Measurements from ENCODE around the gene CACNB4.
"Not testable (repeated sequence)": the region's sequence is repeated elsewhere in the genome, so short reads cannot be mapped to it uniquely, and the experiment has no call there.

Gene CACNB4

DNA sequence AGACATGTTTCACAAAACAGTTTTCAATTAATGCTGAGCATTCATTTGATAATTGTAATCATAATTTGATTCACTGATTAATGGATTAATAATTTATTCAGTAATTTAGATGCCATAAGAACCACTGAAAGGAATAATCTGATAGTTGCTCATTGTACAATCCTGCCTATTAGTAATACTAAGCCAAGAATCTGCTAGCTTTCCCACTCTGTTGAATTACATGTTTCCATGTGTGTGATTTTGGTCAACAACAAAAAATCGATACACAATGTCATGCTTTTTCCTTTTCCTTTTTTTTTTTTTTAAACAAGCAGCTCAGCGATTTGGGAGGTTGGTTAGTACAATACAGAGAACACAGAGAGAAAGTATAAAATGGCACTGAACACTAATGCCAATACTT, 296.5 kb downstream of the CACNB4 start:
- H3K4me3 ChIP-seq (ENCODE audit: low read depth, low read length), result no peak overlapping the region
- TF ChIP-seq, protein P1, sequence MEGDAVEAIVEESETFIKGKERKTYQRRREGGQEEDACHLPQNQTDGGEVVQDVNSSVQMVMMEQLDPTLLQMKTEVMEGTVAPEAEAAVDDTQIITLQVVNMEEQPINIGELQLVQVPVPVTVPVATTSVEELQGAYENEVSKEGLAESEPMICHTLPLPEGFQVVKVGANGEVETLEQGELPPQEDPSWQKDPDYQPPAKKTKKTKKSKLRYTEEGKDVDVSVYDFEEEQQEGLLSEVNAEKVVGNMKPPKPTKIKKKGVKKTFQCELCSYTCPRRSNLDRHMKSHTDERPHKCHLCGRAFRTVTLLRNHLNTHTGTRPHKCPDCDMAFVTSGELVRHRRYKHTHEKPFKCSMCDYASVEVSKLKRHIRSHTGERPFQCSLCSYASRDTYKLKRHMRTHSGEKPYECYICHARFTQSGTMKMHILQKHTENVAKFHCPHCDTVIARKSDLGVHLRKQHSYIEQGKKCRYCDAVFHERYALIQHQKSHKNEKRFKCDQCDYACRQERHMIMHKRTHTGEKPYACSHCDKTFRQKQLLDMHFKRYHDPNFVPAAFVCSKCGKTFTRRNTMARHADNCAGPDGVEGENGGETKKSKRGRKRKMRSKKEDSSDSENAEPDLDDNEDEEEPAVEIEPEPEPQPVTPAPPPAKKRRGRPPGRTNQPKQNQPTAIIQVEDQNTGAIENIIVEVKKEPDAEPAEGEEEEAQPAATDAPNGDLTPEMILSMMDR (IDR thresholded peaks at IDR 0.05; ENCODE audit: borderline replicate concordance, insufficient read depth, low read depth, low read length), result no peak

DNA sequence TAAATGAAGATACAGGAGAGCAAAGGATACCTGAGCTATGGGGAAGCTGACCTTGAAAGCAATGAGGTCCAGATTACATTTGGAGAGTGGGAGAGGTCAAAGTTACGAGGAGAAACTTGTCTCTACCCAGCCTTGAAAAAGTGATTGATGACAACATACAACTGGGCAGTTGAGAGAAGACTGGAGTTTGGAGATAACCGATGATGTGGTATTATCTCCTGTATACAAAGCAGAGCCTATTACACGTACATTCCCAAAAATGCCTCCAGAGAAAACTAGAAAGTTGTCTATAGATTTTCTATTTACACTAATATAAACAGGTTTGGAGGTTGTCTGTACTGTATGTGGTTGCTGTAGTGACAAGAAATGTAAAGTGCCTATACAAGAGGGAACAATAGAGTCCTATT, 299.0 kb downstream of the CACNB4 start:
- H3K4me3 ChIP-seq (ENCODE audit: low read depth, low read length), result no peak overlapping the region

DNA sequence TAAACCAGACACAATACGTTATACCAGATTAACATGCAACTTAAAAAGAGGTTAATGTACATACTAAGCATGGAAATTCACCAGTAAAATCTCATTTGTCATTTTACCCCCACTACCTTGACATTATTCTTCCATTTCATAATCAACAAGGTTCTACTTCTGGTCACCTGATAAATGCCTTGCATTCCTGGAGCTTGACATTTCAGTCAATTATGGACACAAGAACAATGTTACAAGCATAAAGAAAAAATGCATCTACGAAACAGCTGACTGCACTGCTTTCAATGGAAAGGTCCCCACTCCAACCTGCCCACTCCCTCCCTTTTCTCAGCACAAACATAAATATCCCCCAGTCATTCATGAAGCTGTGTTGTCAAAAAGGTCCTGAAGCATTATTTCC, 302.1 kb downstream of the CACNB4 start:
- H3K4me3 ChIP-seq (ENCODE audit: low read depth, low read length), result no peak overlapping the region
- TF ChIP-seq, protein P1 (IDR thresholded peaks at IDR 0.05; ENCODE audit: borderline replicate concordance, insufficient read depth, low read depth, low read length), result no peak

More for the DNA sequence above, 299.0 kb downstream of the CACNB4 start:
- TF ChIP-seq, protein P1 (IDR thresholded peaks at IDR 0.05; ENCODE audit: borderline replicate concordance, insufficient read depth, low read depth, low read length), result no peak

DNA sequence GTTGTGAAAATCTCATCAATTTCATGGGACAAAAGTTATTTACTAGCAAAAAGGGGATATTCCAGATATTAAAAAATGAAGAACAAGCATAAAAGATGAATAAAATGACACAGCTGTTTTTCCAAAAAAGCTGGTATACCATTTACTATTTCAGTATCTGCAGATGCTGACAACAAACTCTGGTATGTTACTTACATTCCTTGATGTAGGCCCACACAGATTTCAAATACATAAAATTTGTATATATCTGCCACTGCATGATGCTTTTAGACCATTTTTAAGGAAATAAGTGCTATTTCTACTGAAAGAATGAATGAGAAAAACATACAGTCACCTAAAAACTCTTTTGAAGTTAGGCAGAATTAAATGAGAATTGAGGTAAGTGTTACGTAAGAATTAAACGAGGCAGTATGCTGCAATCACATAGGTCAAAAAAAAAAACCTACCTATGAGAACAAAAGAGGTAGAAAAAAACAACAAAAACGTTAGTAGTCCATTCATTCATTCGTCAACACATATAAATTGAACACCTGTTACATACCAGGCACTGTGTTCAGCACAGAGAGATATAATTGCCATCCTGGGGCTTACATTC, 303.1 kb downstream of the CACNB4 start:
- H3K4me3 ChIP-seq (ENCODE audit: low read depth, low read length), result no peak overlapping the region
- TF ChIP-seq, protein P1 (IDR thresholded peaks at IDR 0.05; ENCODE audit: borderline replicate concordance, insufficient read depth, low read depth, low read length), result no peak

DNA sequence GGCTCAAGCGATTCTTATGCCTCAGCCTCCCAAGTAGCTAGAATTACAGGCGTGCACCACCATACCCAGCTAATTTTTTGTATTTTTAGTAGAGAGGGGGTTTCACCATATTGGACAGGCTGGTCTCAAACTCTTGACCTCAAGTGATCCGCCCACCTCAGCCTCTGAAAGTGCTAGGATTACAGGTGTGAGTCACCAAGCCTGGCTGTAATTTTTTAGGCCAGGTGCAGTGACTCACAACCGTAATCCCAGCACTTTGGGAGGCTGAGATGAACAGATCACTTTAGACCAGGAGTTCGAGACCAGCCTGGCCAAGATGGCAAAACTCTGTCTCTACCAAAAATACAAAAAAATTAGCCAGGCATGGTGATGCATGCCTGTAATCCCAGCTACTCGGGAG, 304.4 kb downstream of the CACNB4 start:
- not testable (repeated sequence) for H3K4me3 ChIP-seq (ENCODE audit: low read depth, low read length)

DNA sequence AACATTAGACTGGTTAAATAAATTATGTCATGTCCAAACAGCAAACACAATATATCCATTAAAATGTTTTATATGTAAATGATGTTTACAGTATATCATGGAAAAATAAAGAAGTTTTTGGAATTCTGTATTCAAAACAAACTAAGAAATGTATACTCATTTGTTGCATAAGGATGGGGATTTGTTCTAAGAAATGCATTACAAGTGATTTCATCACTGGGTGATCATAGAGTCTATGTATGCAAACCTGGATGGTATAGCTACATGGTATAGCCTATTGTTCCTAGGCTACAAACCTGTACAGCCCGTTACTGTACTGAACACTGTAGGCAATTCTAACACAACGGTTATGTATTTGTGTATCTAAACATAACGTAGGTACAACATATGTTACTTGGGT, 305.7 kb downstream of the CACNB4 start:
- TF ChIP-seq, protein P1 (IDR thresholded peaks at IDR 0.05; ENCODE audit: borderline replicate concordance, insufficient read depth, low read depth, low read length), result no peak

DNA sequence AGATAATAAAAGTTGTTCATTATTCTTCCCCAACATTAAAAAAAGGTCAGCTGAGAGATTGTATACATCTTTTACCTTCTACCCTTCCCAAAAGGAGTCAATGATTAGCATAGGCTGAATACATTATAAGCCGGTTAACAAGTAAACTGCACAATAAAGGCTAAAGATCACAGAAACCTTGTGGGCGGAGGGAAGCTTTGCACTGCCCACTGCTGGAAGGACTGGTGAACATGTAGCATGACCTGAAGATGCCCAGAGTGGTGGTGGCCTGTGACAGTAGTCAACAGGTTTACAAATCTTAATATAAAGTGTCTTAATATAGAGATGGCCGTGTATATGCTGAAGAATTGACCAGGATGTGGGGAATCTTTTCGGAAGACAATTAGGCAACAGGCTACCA, 306.3 kb downstream of the CACNB4 start:
- H3K4me3 ChIP-seq (ENCODE audit: low read depth, low read length), result no peak overlapping the region
- TF ChIP-seq, protein P1 (IDR thresholded peaks at IDR 0.05; ENCODE audit: borderline replicate concordance, insufficient read depth, low read depth, low read length), result peak; percentile 12; the same call in 1 of the 2 replicates

More for the DNA sequence above, 305.7 kb downstream of the CACNB4 start:
- H3K4me3 ChIP-seq (ENCODE audit: low read depth, low read length), result no peak overlapping the region
